HG02973 (cell line): ENCODE results near the gene HOXD8.

Experiments
- ATAC-seq: cut with Tn5 transposase; IDR thresholded peaks from one replicate; pipeline ENCODE4 v1.9.1; 2021; ENCODE audit warnings: moderate library complexity; ENCODE audit not compliant: unreplicated experiment

The HOXD8 gene

GRCh38 chr2:176157499-176158185 is 28.1 kb downstream of the HOXD8 start:
- ATAC-seq, result no peak

- ATAC-seq, result no peak
Observed at GRCh38 chr2:176158186-176158591, 28.7 kb downstream of the HOXD8 start.

- no peak for ATAC-seq
Observed at GRCh38 chr2:176158855-176159662, 29.6 kb downstream of the HOXD8 start.

- ATAC-seq, result no peak
Observed at GRCh38 chr2:176159663-176160250, 30.3 kb downstream of the HOXD8 start.

GRCh38 chr2:176160251-176160985 is 30.9 kb downstream of the HOXD8 start:
- ATAC-seq, result no peak

GRCh38 chr2:176160986-176161824 is 31.7 kb downstream of the HOXD8 start:
- ATAC-seq, result no peak

GRCh38 chr2:176161825-176162626 is 32.5 kb downstream of the HOXD8 start:
- ATAC-seq, result no peak

GRCh38 chr2:176162911-176163671 is 33.6 kb downstream of the HOXD8 start:
- no peak for ATAC-seq

- ATAC-seq, result no peak
Observed at GRCh38 chr2:176163672-176164056, 34.2 kb downstream of the HOXD8 start.

GRCh38 chr2:176164201-176164600 is 34.7 kb downstream of the HOXD8 start:
- ATAC-seq, result no peak

- ATAC-seq, result no peak
Observed at GRCh38 chr2:176164611-176165369, 35.3 kb downstream of the HOXD8 start.

- ATAC-seq, result no peak
Observed at GRCh38 chr2:176165370-176166050, 36.0 kb downstream of the HOXD8 start.

GRCh38 chr2:176166272-176166671 is 36.8 kb downstream of the HOXD8 start:
- ATAC-seq, result no peak

- ATAC-seq, result no peak
Observed at GRCh38 chr2:176167398-176167797, 37.9 kb downstream of the HOXD8 start.

- ATAC-seq, result no peak
Observed at GRCh38 chr2:176169181-176169580, 39.7 kb downstream of the HOXD8 start.

GRCh38 chr2:176169711-176170110 is 40.2 kb downstream of the HOXD8 start:
- no peak for ATAC-seq

GRCh38 chr2:176170602-176171305 is 41.2 kb downstream of the HOXD8 start:
- no peak for ATAC-seq
